ENCODE measurements around the gene MPP1. TPM values are rescaled to one million over a fixed set of nuclear protein-coding genes. Genes with fewer than 3 reads are reported as not detected.
A peak's percentile ranks its signal among the peaks of the same experiment; 100 is the strongest.

The MPP1 gene
- total and polyA plus RNA-seq, 2 of the 8 experiments (the other 6 are each of a cell fraction or from before 2014, with no cell fraction given), result 7.6 to 13.4 TPM

GRCh38 chrX:154840856-154841255, 35.6 kb upstream of the MPP1 start:
- no peak overlapping the region for H3K4me2 ChIP-seq (ENCODE audit: insufficient read depth in 1 of 2, low read depth in 2 of 2, low read length in 2 of 2)
- no peak overlapping the region for H2BK120ac ChIP-seq (replicated peaks; ENCODE audit: low read depth, low read length)
- no peak for FAIRE-seq
- H4K5ac ChIP-seq (ENCODE audit: insufficient read length, low read depth, low read length), result no peak overlapping the region
- TF ChIP-seq ASH2L (IDR thresholded peaks at IDR 0.05; ENCODE audit: low read length) (no peak), RAD21 (IDR thresholded peaks at IDR 0.05 in 1 of 2, conservative IDR thresholded peaks at IDR 0.05 in 1 of 2; ENCODE audit: low read depth in 2 of 2, low read length in 2 of 2) (peak; percentile 73 to 82), CTCF (IDR thresholded peaks at IDR 0.05; ENCODE audit: control extremely low read depth in 1 of 3, insufficient read depth in 1 of 3, low read depth in 1 of 3, low read length in 3 of 3) (peak in 2 of 3 experiments; percentile 28 to 31; a peak in 2 of 4 replicates)
- H3K4me3 ChIP-seq (ENCODE audit: extremely low read depth in 1 of 4, insufficient read depth in 2 of 4, low read depth in 3 of 4, low read length in 4 of 4), result no peak overlapping the region
- no peak overlapping the region for H4K8ac ChIP-seq (ENCODE audit: extremely low read depth, insufficient read depth, low read length)
- H3K18ac ChIP-seq (ENCODE audit: extremely low read depth, low read length), result no peak overlapping the region
- H3K27me3 ChIP-seq (replicated peaks in 1 of 4; ENCODE audit: control insufficient read depth in 3 of 4, extremely low read depth in 1 of 4, insufficient read depth in 3 of 4, low read length in 3 of 4), result no peaks in the 10 kb centered on the region
- H3K23ac ChIP-seq (ENCODE audit: insufficient read length), result no peak overlapping the region
- H2AFZ ChIP-seq (ENCODE audit: low read length), result no peak overlapping the region
- ChIA-PET POLR2A (ENCODE audit: partially characterized antibody) (interaction anchor here (1.0 kb wide), 1 partner anchor 64 kb away, joined by 3 read pairs; no protein-coding TSS in a partner anchor), CTCF (ENCODE audit: partially characterized antibody) (interaction anchor here (0.7 to 1.1 kb wide), 6 partner anchors 55 to 243 kb away, joined by 3 to 5 read pairs (median 3); no protein-coding TSS in a partner anchor)
- no peak overlapping the region for H3K56ac ChIP-seq (replicated peaks; ENCODE audit: insufficient read length, low read depth, low read length)
- no peaks in the 10 kb centered on the region for H3K9me3 ChIP-seq (ENCODE audit: insufficient read depth in 2 of 2, low read depth in 1 of 2, low read length in 1 of 2)
- H3K9ac ChIP-seq (replicated peaks in 1 of 4; ENCODE audit: extremely low read depth in 1 of 4, low read depth in 3 of 4, low read length in 3 of 4), result no peak overlapping the region
- no peaks in the 10 kb centered on the region for H4K20me1 ChIP-seq (replicated peaks in 1 of 2; ENCODE audit: control insufficient read depth in 1 of 2, insufficient read depth in 2 of 2, low read length in 2 of 2)
- no peak overlapping the region for H3K27ac ChIP-seq (ENCODE audit: low read depth, low read length)
- H4K91ac ChIP-seq (replicated peaks; ENCODE audit: insufficient read length, low read length), result no peak overlapping the region
- no peak overlapping the region for H3K14ac ChIP-seq (ENCODE audit: insufficient read length)
- H2BK5ac ChIP-seq (ENCODE audit: low read depth, low read length), result no peak overlapping the region
- no peaks in the 10 kb centered on the region for H3K79me1 ChIP-seq (ENCODE audit: low read depth, low read length)
- no peak overlapping the region for H2BK20ac ChIP-seq (ENCODE audit: low read length)
- DNase-seq (ENCODE audit: low read depth in 1 of 2, low spot score in 2 of 2), result no peak
- no peak overlapping the region for H2BK12ac ChIP-seq (ENCODE audit: low read depth, low read length)
- H3K23me2 ChIP-seq (ENCODE audit: low read depth, low read length), result no peaks in the 10 kb centered on the region
- no peak overlapping the region for H2AK5ac ChIP-seq (ENCODE audit: low read depth, low read length)
- no peaks in the 10 kb centered on the region for H3K4me1 ChIP-seq (replicated peaks in 1 of 4; ENCODE audit: control insufficient read depth in 3 of 4, insufficient read depth in 4 of 4, low read length in 3 of 4)
- no peak overlapping the region for H3K4ac ChIP-seq (replicated peaks; ENCODE audit: insufficient read length, low read depth, low read length)
- H3K79me2 ChIP-seq (ENCODE audit: control insufficient read depth in 1 of 2, insufficient read depth in 2 of 2, low read length in 2 of 2), result no peaks in the 10 kb centered on the region
- H3K36me3 ChIP-seq (ENCODE audit: control insufficient read depth in 2 of 4, insufficient read depth in 4 of 4, low read length in 3 of 4), result no peaks in the 10 kb centered on the region
- no peak overlapping the region for H2BK15ac ChIP-seq (ENCODE audit: low read length)
- WGBS, 2 experiments (ENCODE audit: extremely low coverage in 1 of 2, insufficient coverage in 1 of 2, insufficient read length in 1 of 2, insufficient replicate concordance in 2 of 2, low coverage in 1 of 2, low lambda C conversion rate in 2 of 2, missing lambda C conversion rate in 1 of 2), result 100% methylated on average over 2 of the region's 2 CpGs; no CpG with 5 or more reads in 1 of the 2 experiments

Data from H1 (cell line).